ENCODE measurements around the gene CDC6.

CDC6 gene

GRCh38 chr17:40314584-40314956 lies 26.9 kb downstream of the CDC6 start (continued):
- TF ChIP-seq ZNF18 (tag by site-specific recombination; IDR thresholded peaks at IDR 0.05) = no peak
- no peak for TF ChIP-seq ZNF174 (tag by site-specific recombination; IDR thresholded peaks at IDR 0.05)
- peak; percentile 95 for TF ChIP-seq PATZ1 (tag by site-specific recombination; IDR thresholded peaks at IDR 0.05)
- TF ChIP-seq ZBTB10 (tag by site-specific recombination; IDR thresholded peaks at IDR 0.05) = no peak; the same call in 1 of the 2 replicates
- TF ChIP-seq SP3 (tag by site-specific recombination; IDR thresholded peaks at IDR 0.05) = 0 out of 2 replicates have a peak, but pooled peaks have one; percentile 31
- TF ChIP-seq ZNF76 (tag by site-specific recombination; IDR thresholded peaks at IDR 0.05; ENCODE audit: borderline replicate concordance, low read depth) = no peak
- TF ChIP-seq SCRT2 (tag by site-specific recombination; IDR thresholded peaks at IDR 0.05) = no peak
- no peak; the same call in 1 of the 2 replicates for TF ChIP-seq ZNF776 (tag by site-specific recombination; IDR thresholded peaks at IDR 0.05; ENCODE audit: borderline replicate concordance)
- no peak for TF ChIP-seq TRIM28 (IDR thresholded peaks at IDR 0.05; ENCODE audit: borderline replicate concordance, low read length)
- peak; percentile 76 for TF ChIP-seq PRDM10 (tag by site-specific recombination; IDR thresholded peaks at IDR 0.05)
- no peak for TF ChIP-seq ZNF23 (tag by site-specific recombination; IDR thresholded peaks at IDR 0.05; ENCODE audit: borderline replicate concordance)
- peak; percentile 86 for TF ChIP-seq ZNF692 (tag by site-specific recombination; IDR thresholded peaks at IDR 0.05)
- no peak for TF ChIP-seq AEBP2 (tag by site-specific recombination; IDR thresholded peaks at IDR 0.05; ENCODE audit: borderline replicate concordance)
- TF ChIP-seq SALL2 (tag by site-specific recombination; IDR thresholded peaks at IDR 0.05; ENCODE audit: borderline replicate concordance) = 0 out of 2 replicates have a peak, but pooled peaks have one; percentile 56
- no peak for TF ChIP-seq ZNF354C (tag by site-specific recombination; IDR thresholded peaks at IDR 0.05; ENCODE audit: borderline replicate concordance, low read depth)
- TF ChIP-seq SP2 (tag by site-specific recombination; IDR thresholded peaks at IDR 0.05) = peak; percentile 21; the same call in 1 of the 2 replicates

All from HEK293 (cell line).